Gastroesophageal sphincter (tissue), 3 donors: Measurements from ENCODE around the gene CRIM1.

ENCODE experiments used
- EP300 ChIP-seq: sonication (generic); formaldehyde crosslinking; IDR thresholded peaks from one replicate; pipeline ENCODE4 v1.6.1; 2017; ENCODE audit warnings: antibody characterized with exemption, mild to moderate bottlenecking
- POLR2A ChIP-seq, 2 donors: fragments of 450-650 bp; IDR thresholded peaks; one replicate each; pipeline ENCODE4 v1.6.1; 2017; ENCODE audit warnings: antibody characterized with exemption in 2 of 2, mild to moderate bottlenecking in 2 of 2, moderate library complexity in 1 of 2
- TF ChIP-seq, protein P1 (sequence below), 4 experiments: fragments of 200-600 bp in 2 of 4; fragments of 450-650 bp in 2 of 4; sonication (generic) in 1 of 4; IDR thresholded peaks; one replicate each; pipeline ENCODE4 v1.5.1; 2017 to 2019; ENCODE audit warnings: antibody characterized with exemption in 4 of 4, mild to moderate bottlenecking in 2 of 4, moderate library complexity in 2 of 4

DNA sequence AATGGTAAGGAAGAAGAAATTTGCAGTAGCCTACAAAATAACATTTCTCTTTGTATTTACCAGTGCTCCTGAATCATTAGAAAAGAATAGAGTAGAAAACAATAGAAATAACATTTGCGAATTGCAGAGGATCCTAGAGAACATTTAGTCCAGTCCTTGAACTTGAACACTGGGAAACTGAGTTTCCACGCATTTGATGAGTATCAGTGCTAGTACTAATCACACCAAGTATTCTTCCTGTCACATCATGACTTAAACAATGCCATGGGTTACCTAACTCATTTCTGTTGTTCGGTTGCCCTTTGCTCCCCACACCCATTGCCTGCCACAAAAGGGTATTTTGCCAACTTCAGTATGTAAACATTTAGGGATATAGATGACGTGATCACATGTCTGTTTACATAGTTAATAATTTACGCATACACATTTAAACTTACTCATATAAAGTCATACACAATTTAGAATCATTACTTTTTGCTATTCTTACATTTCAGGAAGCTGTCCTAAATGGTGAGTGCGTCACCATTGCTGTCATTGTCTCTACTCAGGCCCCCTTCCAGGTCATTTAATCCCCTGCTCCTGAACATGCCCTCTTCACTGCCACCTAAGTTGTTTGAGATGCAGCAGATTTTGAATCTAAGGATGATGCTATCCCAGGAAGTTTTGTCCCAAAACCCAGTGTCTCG is 42.3 kb downstream of the CRIM1 start:
- no peak for TF ChIP-seq EP300
- TF ChIP-seq, protein P1, sequence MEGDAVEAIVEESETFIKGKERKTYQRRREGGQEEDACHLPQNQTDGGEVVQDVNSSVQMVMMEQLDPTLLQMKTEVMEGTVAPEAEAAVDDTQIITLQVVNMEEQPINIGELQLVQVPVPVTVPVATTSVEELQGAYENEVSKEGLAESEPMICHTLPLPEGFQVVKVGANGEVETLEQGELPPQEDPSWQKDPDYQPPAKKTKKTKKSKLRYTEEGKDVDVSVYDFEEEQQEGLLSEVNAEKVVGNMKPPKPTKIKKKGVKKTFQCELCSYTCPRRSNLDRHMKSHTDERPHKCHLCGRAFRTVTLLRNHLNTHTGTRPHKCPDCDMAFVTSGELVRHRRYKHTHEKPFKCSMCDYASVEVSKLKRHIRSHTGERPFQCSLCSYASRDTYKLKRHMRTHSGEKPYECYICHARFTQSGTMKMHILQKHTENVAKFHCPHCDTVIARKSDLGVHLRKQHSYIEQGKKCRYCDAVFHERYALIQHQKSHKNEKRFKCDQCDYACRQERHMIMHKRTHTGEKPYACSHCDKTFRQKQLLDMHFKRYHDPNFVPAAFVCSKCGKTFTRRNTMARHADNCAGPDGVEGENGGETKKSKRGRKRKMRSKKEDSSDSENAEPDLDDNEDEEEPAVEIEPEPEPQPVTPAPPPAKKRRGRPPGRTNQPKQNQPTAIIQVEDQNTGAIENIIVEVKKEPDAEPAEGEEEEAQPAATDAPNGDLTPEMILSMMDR (IDR thresholded peaks at IDR 0.05), result no peak
- TF ChIP-seq POLR2A (IDR thresholded peaks at IDR 0.05), result no peak
